HL-60 (cell line): Measurements from ENCODE around the gene TTLL1.

ENCODE experiments used
- CTCF ChIP-seq: IDR thresholded peaks from one replicate; pipeline ENCODE4 v1.5.1; 2011; ENCODE audit warnings: low read length, control low read depth, inconsistent platforms; ENCODE audit not compliant: insufficient read depth
- POLR2AphosphoS5 ChIP-seq: IDR thresholded peaks from 2 replicates; pipeline ENCODE4 v1.6.1; 2012; ENCODE audit warnings: low read depth

GRCh38 chr22:43057641-43058040 is 31.6 kb downstream of the TTLL1 start:
- TF ChIP-seq CTCF: no peak
- no peak for TF ChIP-seq POLR2AphosphoS5
